B cell (primary cell): ENCODE results near the gene IGFN1. TPM values are rescaled to one million over a fixed set of nuclear protein-coding genes. Genes with fewer than 3 reads are reported as not detected.

Experiments
- ATAC-seq: fragments of 200-7000 bp; cut with Tn5 transposase; one replicate; pipeline ENCODE4 v1.10.0; 2021; ENCODE audit warnings: low read depth, mild to moderate bottlenecking, moderate number of reproducible peaks, moderate library complexity
- CTCF ChIA-PET: fragments of 350-600 bp; sonication (Branson Sonifier 250); formaldehyde crosslinking; loops from one replicate; lab custom pipeline; 2021; ENCODE audit warnings: antibody characterized with exemption, inconsistent platforms; lab: Charles Lee
- POLR2A ChIA-PET: fragments of 350-600 bp; sonication (Branson Sonifier 250); formaldehyde crosslinking; loops from one replicate; lab custom pipeline; 2021; ENCODE audit warnings: antibody characterized with exemption; lab: Charles Lee
- DNase-seq: peaks from one replicate; pipeline ENCODE4 v3.0.0; 2013
- H2AFZ ChIP-seq: 2 replicates; pipeline ENCODE4 v1.6.1; 2012; ENCODE audit warnings: mild to moderate bottlenecking, low read depth, low read length; ENCODE audit not compliant: insufficient read depth, poor library complexity, severe bottlenecking
- H3K27ac ChIP-seq, 2 donors: 1 replicate in 1 of 2; 2 replicates in 1 of 2; pipeline ENCODE4 v1.5.1; 2012 to 2013; ENCODE audit warnings: low read length in 2 of 2, mild to moderate bottlenecking in 2 of 2, moderate library complexity in 1 of 2
- H3K27me3 ChIP-seq, 4 experiments: fragments of 200-600 bp in 1 of 4; sonication (generic) in 1 of 4; replicated peaks in 1 of 4; 1 replicate in 2 of 4; 2 replicates in 2 of 4; pipeline versions ENCODE4 v1.6.1 to v1.7.0; 2013 to 2016; ENCODE audit warnings: low read length in 3 of 4, mild to moderate bottlenecking in 2 of 4, mixed read lengths in 1 of 4, moderate library complexity in 1 of 4; ENCODE audit not compliant: insufficient read depth in 4 of 4, control insufficient read depth in 3 of 4; ENCODE audit errors: control extremely low read depth in 1 of 4
- H3K36me3 ChIP-seq, 2 experiments: replicated peaks in 1 of 2; 1 replicate in 1 of 2; 2 replicates in 1 of 2; pipeline versions ENCODE4 v1.6.1 to v1.7.1; 2013; ENCODE audit warnings: low read length in 1 of 2; ENCODE audit not compliant: insufficient read depth in 2 of 2, control insufficient read depth in 1 of 2; ENCODE audit errors: control extremely low read depth in 1 of 2, extremely low read depth in 1 of 2
- H3K4me1 ChIP-seq, 2 donors: fragments of 200-600 bp in 1 of 2; sonication (generic) in 1 of 2; 1 replicate in 1 of 2; 2 replicates in 1 of 2; pipeline versions ENCODE4 v1.5.1 to v1.6.1; 2013 to 2017; ENCODE audit warnings: low read length in 2 of 2; ENCODE audit not compliant: control insufficient read depth in 2 of 2, insufficient read depth in 2 of 2
- H3K4me2 ChIP-seq: replicated peaks from 2 replicates; pipeline ENCODE3; 2012; ENCODE audit warnings: mild to moderate bottlenecking, low read depth, low read length; ENCODE audit not compliant: poor library complexity, severe bottlenecking
- H3K4me3 ChIP-seq, 5 experiments: fragments of 200-600 bp in 1 of 5; sonication (generic) in 1 of 5; 1 replicate in 3 of 5; 2 replicates in 2 of 5; pipeline versions ENCODE4 v1.5.1 to v1.7.0; 2011 to 2016; ENCODE audit warnings: low read length in 4 of 5, mild to moderate bottlenecking in 4 of 5, low read depth in 2 of 5, control low read depth in 1 of 5, moderate library complexity in 1 of 5; ENCODE audit not compliant: insufficient read depth in 1 of 5; ENCODE audit errors: control extremely low read depth in 1 of 5, extremely low read depth in 1 of 5
- H3K79me2 ChIP-seq: fragments of 200-600 bp; sonication (generic); one replicate; pipeline ENCODE4 v1.6.0; 2016; ENCODE audit warnings: low read length; ENCODE audit not compliant: control insufficient read depth, insufficient read depth
- H3K9ac ChIP-seq: fragments of 200-600 bp; sonication (generic); 2 replicates; pipeline ENCODE4 v1.6.1; 2017; ENCODE audit warnings: mild to moderate bottlenecking, low read length, moderate library complexity
- H3K9me3 ChIP-seq, 3 donors: one replicate each; pipeline versions ENCODE4 v1.6.1 to v1.7.1; 2013; ENCODE audit warnings: low read length in 2 of 3; ENCODE audit not compliant: control insufficient read depth in 2 of 3, insufficient read depth in 1 of 3; ENCODE audit errors: control extremely low read depth in 1 of 3
- H4K20me1 ChIP-seq: 2 replicates; pipeline ENCODE4 v1.6.0; 2012; ENCODE audit warnings: mild to moderate bottlenecking, low read length; ENCODE audit not compliant: insufficient read depth, control insufficient read depth, poor library complexity, severe bottlenecking
- H3K27ac Mint-ChIP-seq: one replicate; pipeline ENCODE4 v1.8.0; 2021; ENCODE audit warnings: mixed read lengths
- H3K27me3 Mint-ChIP-seq: one replicate; pipeline ENCODE4 v1.8.0; 2021; ENCODE audit warnings: mixed read lengths
- H3K4me1 Mint-ChIP-seq: one replicate; pipeline ENCODE4 v1.8.0; 2021; ENCODE audit warnings: mixed read lengths
- H3K4me3 Mint-ChIP-seq: one replicate; pipeline ENCODE4 v1.8.0; 2021; ENCODE audit warnings: mixed read lengths
- H3K9me3 Mint-ChIP-seq: one replicate; pipeline ENCODE4 v1.8.0; 2022; ENCODE audit warnings: mixed read lengths; ENCODE audit not compliant: insufficient read depth
- EZH2 ChIP-seq: IDR thresholded peaks from 2 replicates; pipeline ENCODE4 v1.6.1; 2012; ENCODE audit warnings: borderline replicate concordance, low read depth, mild to moderate bottlenecking, moderate library complexity, low read length; ENCODE audit not compliant: insufficient read depth, poor library complexity, severe bottlenecking
- WGBS: methylation state at CpG from one replicate; pipeline ENCODE4 v1.1.5; 2013; ENCODE audit warnings: missing lambda C conversion rate; ENCODE audit not compliant: insufficient coverage; 5-methylcytosine and 5-hydroxymethylcytosine counted together
- intact Hi-C: fragments of 100-400 bp; cut with micrococcal nuclease; formaldehyde crosslinking; loops from one replicate; pipeline ENCODE4 v1.10.0; 2022
- polyA plus RNA-seq: library from polyadenylated mRNA; depleted of rRNA; stranded (reverse); fragments of >200 nt; gene quantifications from 2 replicates; pipeline ENCODE4 v1.2.3, GENCODE V29; 2012
- total RNA-seq, 2 donors: library from RNA; stranded (reverse); fragments of 120-200 nt in 1 of 2; gene quantifications; 1 replicate in 1 of 2; 2 replicates in 1 of 2; pipeline versions ENCODE4 v1.2.3 to v1.2.4, GENCODE V29; 2013 to 2022
- TF ChIP-seq, protein P1 (sequence below): fragments of 200-600 bp; IDR thresholded peaks from one replicate; pipeline ENCODE4 v1.8.0; 2022; ENCODE audit warnings: antibody characterized with exemption, mild to moderate bottlenecking

The IGFN1 gene
- total and polyA plus RNA-seq, 2 donors (not counting 1 experiment from before 2014, with no cell fraction given) = not detected

GRCh38 chr1:201198598-201198997 is 8.0 kb downstream of the IGFN1 start:
- H3K9ac ChIP-seq = no peak overlapping the region
- POLR2A ChIA-PET = no interaction called here
- TF ChIP-seq, protein P1, sequence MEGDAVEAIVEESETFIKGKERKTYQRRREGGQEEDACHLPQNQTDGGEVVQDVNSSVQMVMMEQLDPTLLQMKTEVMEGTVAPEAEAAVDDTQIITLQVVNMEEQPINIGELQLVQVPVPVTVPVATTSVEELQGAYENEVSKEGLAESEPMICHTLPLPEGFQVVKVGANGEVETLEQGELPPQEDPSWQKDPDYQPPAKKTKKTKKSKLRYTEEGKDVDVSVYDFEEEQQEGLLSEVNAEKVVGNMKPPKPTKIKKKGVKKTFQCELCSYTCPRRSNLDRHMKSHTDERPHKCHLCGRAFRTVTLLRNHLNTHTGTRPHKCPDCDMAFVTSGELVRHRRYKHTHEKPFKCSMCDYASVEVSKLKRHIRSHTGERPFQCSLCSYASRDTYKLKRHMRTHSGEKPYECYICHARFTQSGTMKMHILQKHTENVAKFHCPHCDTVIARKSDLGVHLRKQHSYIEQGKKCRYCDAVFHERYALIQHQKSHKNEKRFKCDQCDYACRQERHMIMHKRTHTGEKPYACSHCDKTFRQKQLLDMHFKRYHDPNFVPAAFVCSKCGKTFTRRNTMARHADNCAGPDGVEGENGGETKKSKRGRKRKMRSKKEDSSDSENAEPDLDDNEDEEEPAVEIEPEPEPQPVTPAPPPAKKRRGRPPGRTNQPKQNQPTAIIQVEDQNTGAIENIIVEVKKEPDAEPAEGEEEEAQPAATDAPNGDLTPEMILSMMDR = no peak
- no peak for TF ChIP-seq EZH2
- no peak overlapping the region for H3K4me3 ChIP-seq
- DNase-seq = no peak
- Mint-ChIP-seq H3K27me3 (peaks cover 14% of the 10 kb centered on the region), H3K27ac (no peak overlapping the region), H3K9me3 (no peaks in the 10 kb centered on the region), H3K4me3 (no peak overlapping the region), H3K4me1 (no peaks in the 10 kb centered on the region)
- ATAC-seq = no peak
- CTCF ChIA-PET = interaction anchor here (1.4 kb wide), 1 partner anchor 24 kb away, joined by 4 read pairs; no protein-coding TSS in a partner anchor
- H3K4me2 ChIP-seq = no peak overlapping the region
- no peaks in the 10 kb centered on the region for H3K36me3 ChIP-seq
- H3K4me1 ChIP-seq = no peaks in the 10 kb centered on the region
- no peaks in the 10 kb centered on the region for H4K20me1 ChIP-seq
- H2AFZ ChIP-seq = no peak overlapping the region
- H3K79me2 ChIP-seq = no peaks in the 10 kb centered on the region
- H3K27ac ChIP-seq = no peak overlapping the region
- H3K27me3 ChIP-seq = peaks cover 0 to 3% (median 0%) of the 10 kb centered on the region in 4 experiments
- no peaks in the 10 kb centered on the region for H3K9me3 ChIP-seq
- intact Hi-C loops = no loop called here
- 75% methylated on average over 1 of the region's 3 CpGs for WGBS

DNA sequence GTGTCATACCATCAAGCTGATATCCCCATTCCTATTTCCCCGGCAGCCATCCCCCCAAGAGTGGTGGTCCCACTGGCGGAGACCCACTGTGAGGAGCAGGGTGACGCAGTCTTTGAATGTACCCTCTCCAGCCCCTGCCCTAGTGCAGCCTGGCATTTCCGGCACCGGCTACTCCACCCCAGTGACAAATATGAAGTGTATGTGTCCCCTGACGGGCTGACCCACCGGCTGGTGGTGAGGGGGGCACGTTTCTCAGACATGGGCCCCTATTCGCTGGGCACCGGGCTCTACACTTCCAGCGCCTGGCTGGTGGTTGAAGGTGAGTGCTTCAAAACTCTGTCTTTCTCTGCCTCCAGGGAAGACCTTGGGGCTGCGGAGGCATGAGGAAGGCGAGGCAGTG is 14.4 kb downstream of the IGFN1 start:
- Histone ChIP-seq H3K4me1 (no peaks in the 10 kb centered on the region), H3K4me3 (no peak overlapping the region), H3K4me2 (no peak overlapping the region), H3K79me2 (no peaks in the 10 kb centered on the region), H2AFZ (no peak overlapping the region), H3K9me3 (no peaks in the 10 kb centered on the region), H3K27me3 (peaks cover 0 to 8% (median 0%) of the 10 kb centered on the region in 4 experiments), H4K20me1 (no peaks in the 10 kb centered on the region), H3K36me3 (no peaks in the 10 kb centered on the region), H3K27ac (no peak overlapping the region), H3K9ac (no peak overlapping the region)
- Mint-ChIP-seq H3K4me1 (no peaks in the 10 kb centered on the region), H3K4me3 (no peak overlapping the region), H3K9me3 (no peaks in the 10 kb centered on the region), H3K27ac (no peak overlapping the region), H3K27me3 (peaks cover 41% of the 10 kb centered on the region)
- intact Hi-C loops = no loop called here
- WGBS = 87% methylated on average over 6 of the region's 13 CpGs
- CTCF ChIA-PET = interaction anchor here (0.5 kb wide), 1 partner anchor 176 kb away, joined by 3 read pairs; no protein-coding TSS in a partner anchor
- TF ChIP-seq, protein P1 = no peak
- TF ChIP-seq EZH2 = no peak
- ATAC-seq = no peak
- DNase-seq = no peak
- POLR2A ChIA-PET = no interaction called here
